Neural progenitor cell (in vitro differentiated cells): Measurements from ENCODE around the gene DAO.

ENCODE experiments used
- CTCF ChIP-seq: fragments of 200-600 bp; sonication (generic); IDR thresholded peaks from 2 replicates; pipeline ENCODE4 v1.5.1; 2017; ENCODE audit warnings: antibody characterized with exemption, mild to moderate bottlenecking
- EZH2 ChIP-seq: fragments of 200-600 bp; sonication (generic); IDR thresholded peaks from 2 replicates; pipeline ENCODE4 v1.6.1; 2017; ENCODE audit warnings: antibody characterized with exemption, mild to moderate bottlenecking, moderate library complexity

GRCh38 chr12:108853981-108854446 lies 25.9 kb upstream of the DAO start:
- TF ChIP-seq CTCF (no peak), EZH2 (no peak)
